Central memory CD8-positive, alpha-beta T cell (primary cell): ENCODE data around the gene LPP.

Experiments
- ATAC-seq: fragments of 150-1000 bp; cut with Tn5 transposase; replicated peaks from 2 replicates; pipeline ENCODE4 v1.10.0; 2022; ENCODE audit warnings: mild to moderate bottlenecking, moderate FRiP score, moderate number of reproducible peaks; ENCODE audit not compliant: poor library complexity, severe bottlenecking; ENCODE audit errors: extremely low read depth
- DNase-seq, 2 donors: peaks; one replicate each; pipeline ENCODE4 v3.0.0; 2021; ENCODE audit warnings: low spot score in 2 of 2
- H3K27ac Mint-ChIP-seq: one replicate; pipeline ENCODE4 v1.8.0; 2022; ENCODE audit warnings: low read depth, mild to moderate bottlenecking, moderate library complexity, mixed read lengths
- H3K27me3 Mint-ChIP-seq: one replicate; pipeline ENCODE4 v1.8.0; 2022; ENCODE audit warnings: mixed read lengths
- H3K36me3 Mint-ChIP-seq: one replicate; pipeline ENCODE4 v1.8.0; 2022; ENCODE audit warnings: mild to moderate bottlenecking, moderate library complexity, mixed read lengths; ENCODE audit not compliant: insufficient read depth
- H3K4me1 Mint-ChIP-seq: one replicate; pipeline ENCODE4 v1.8.0; 2022; ENCODE audit warnings: mixed read lengths
- H3K4me3 Mint-ChIP-seq: one replicate; pipeline ENCODE4 v1.8.0; 2022; ENCODE audit warnings: mild to moderate bottlenecking, moderate library complexity, mixed read lengths
- H3K9me3 Mint-ChIP-seq: one replicate; pipeline ENCODE4 v1.8.0; 2022; ENCODE audit warnings: mixed read lengths

Gene LPP

GRCh38 chr3:188154014-188154808, at the start of gene LPP:
TSS of gene LPP (plus strand) at chr3:188154157. CDS start at chr3:188406121, 251,964 bp downstream.
- DNase-seq, result peak; percentile 77 to 82
- H3K27ac Mint-ChIP-seq, result peak within 1 kb of the TSS; percentile 95
- H3K4me3 Mint-ChIP-seq, result peak within 1 kb of the TSS; percentile 87
- no peaks in the 10 kb centered on the region for H3K9me3 Mint-ChIP-seq
- peaks cover 3% of the 10 kb centered on the region for H3K36me3 Mint-ChIP-seq
- no peaks in the 10 kb centered on the region for H3K27me3 Mint-ChIP-seq
- peaks cover 53% of the 10 kb centered on the region for H3K4me1 Mint-ChIP-seq
- peak; percentile 91 for ATAC-seq

- DNase-seq, result no peak
- peaks cover 6% of the 10 kb centered on the region for H3K4me1 Mint-ChIP-seq
Observed at GRCh38 chr3:188106006-188106405, 48.0 kb upstream of the LPP start.

GRCh38 chr3:188106454-188106853, 47.5 kb upstream of the LPP start:
- H3K27me3 Mint-ChIP-seq, result no peaks in the 10 kb centered on the region
- H3K9me3 Mint-ChIP-seq, result no peaks in the 10 kb centered on the region
- peaks cover 6% of the 10 kb centered on the region for H3K4me1 Mint-ChIP-seq
- no peak overlapping the region for H3K4me3 Mint-ChIP-seq
- H3K36me3 Mint-ChIP-seq, result no peaks in the 10 kb centered on the region
- H3K27ac Mint-ChIP-seq, result no peak overlapping the region
- ATAC-seq, result no peak
- DNase-seq, result no peak

More at GRCh38 chr3:188106006-188106405, 48.0 kb upstream of the LPP start:
- ATAC-seq, result no peak
- H3K27ac Mint-ChIP-seq, result no peak overlapping the region
- no peak overlapping the region for H3K4me3 Mint-ChIP-seq
- H3K9me3 Mint-ChIP-seq, result no peaks in the 10 kb centered on the region
- no peaks in the 10 kb centered on the region for H3K27me3 Mint-ChIP-seq
- H3K36me3 Mint-ChIP-seq, result no peaks in the 10 kb centered on the region

- ATAC-seq (no peak), DNase-seq (no peak)
- Mint-ChIP-seq H3K27ac (no peak overlapping the region), H3K4me3 (no peak overlapping the region), H3K9me3 (no peaks in the 10 kb centered on the region), H3K27me3 (no peaks in the 10 kb centered on the region), H3K36me3 (no peaks in the 10 kb centered on the region), H3K4me1 (peaks cover 6% of the 10 kb centered on the region)
Observed at GRCh38 chr3:188106887-188107830, 46.8 kb upstream of the LPP start.

- no peaks in the 10 kb centered on the region for H3K27me3 Mint-ChIP-seq
- no peak overlapping the region for H3K27ac Mint-ChIP-seq
- H3K4me1 Mint-ChIP-seq, result peaks cover 6% of the 10 kb centered on the region
- no peak overlapping the region for H3K4me3 Mint-ChIP-seq
- no peaks in the 10 kb centered on the region for H3K36me3 Mint-ChIP-seq
- DNase-seq (no peak), ATAC-seq (no peak)
- no peaks in the 10 kb centered on the region for H3K9me3 Mint-ChIP-seq
Observed at GRCh38 chr3:188108703-188109412, 45.1 kb upstream of the LPP start.

GRCh38 chr3:188111002-188111584, 42.9 kb upstream of the LPP start:
- DNase-seq (no peak), ATAC-seq (no peak)
- Mint-ChIP-seq H3K36me3 (no peaks in the 10 kb centered on the region), H3K9me3 (no peaks in the 10 kb centered on the region), H3K4me1 (peaks cover 6% of the 10 kb centered on the region), H3K4me3 (no peak overlapping the region), H3K27me3 (no peaks in the 10 kb centered on the region), H3K27ac (no peak overlapping the region)

- H3K4me1 Mint-ChIP-seq, result peaks cover 6% of the 10 kb centered on the region
- H3K27me3 Mint-ChIP-seq, result peaks cover 5% of the 10 kb centered on the region
- H3K4me3 Mint-ChIP-seq, result no peak overlapping the region
- DNase-seq, result no peak
- H3K27ac Mint-ChIP-seq, result no peak overlapping the region
- no peaks in the 10 kb centered on the region for H3K9me3 Mint-ChIP-seq
- no peak for ATAC-seq
- H3K36me3 Mint-ChIP-seq, result no peaks in the 10 kb centered on the region
Observed at GRCh38 chr3:188113756-188114155, 40.2 kb upstream of the LPP start.

- H3K4me1 Mint-ChIP-seq, result no peaks in the 10 kb centered on the region
- H3K9me3 Mint-ChIP-seq, result no peaks in the 10 kb centered on the region
- no peak overlapping the region for H3K4me3 Mint-ChIP-seq
- H3K36me3 Mint-ChIP-seq, result peaks cover 2% of the 10 kb centered on the region
- no peak for DNase-seq
- H3K27me3 Mint-ChIP-seq, result peaks cover 14% of the 10 kb centered on the region
- ATAC-seq, result no peak
- no peak overlapping the region for H3K27ac Mint-ChIP-seq
Observed at GRCh38 chr3:188119846-188120245, 34.1 kb upstream of the LPP start.

- Mint-ChIP-seq H3K9me3 (no peaks in the 10 kb centered on the region), H3K4me3 (no peak overlapping the region)
Observed at GRCh38 chr3:188122571-188123169, 31.3 kb upstream of the LPP start.

GRCh38 chr3:188123170-188123905, 30.6 kb upstream of the LPP start:
- H3K27ac Mint-ChIP-seq, result no peak overlapping the region
- no peaks in the 10 kb centered on the region for H3K9me3 Mint-ChIP-seq
- no peak for ATAC-seq

More at GRCh38 chr3:188122571-188123169, 31.3 kb upstream of the LPP start:
- ATAC-seq, result no peak
- no peaks in the 10 kb centered on the region for H3K4me1 Mint-ChIP-seq
- peaks cover 14% of the 10 kb centered on the region for H3K27me3 Mint-ChIP-seq
- no peak overlapping the region for H3K27ac Mint-ChIP-seq
- H3K36me3 Mint-ChIP-seq, result peaks cover 2% of the 10 kb centered on the region
- DNase-seq, result no peak

GRCh38 chr3:188124184-188124583, 29.8 kb upstream of the LPP start:
- H3K36me3 Mint-ChIP-seq, result peaks cover 2% of the 10 kb centered on the region
- peaks cover 5% of the 10 kb centered on the region for H3K27me3 Mint-ChIP-seq
- H3K9me3 Mint-ChIP-seq, result no peaks in the 10 kb centered on the region
- no peak for DNase-seq
- no peak overlapping the region for H3K4me3 Mint-ChIP-seq
- no peak for ATAC-seq
- H3K27ac Mint-ChIP-seq, result no peak overlapping the region
- no peaks in the 10 kb centered on the region for H3K4me1 Mint-ChIP-seq

More at GRCh38 chr3:188123170-188123905, 30.6 kb upstream of the LPP start:
- Mint-ChIP-seq H3K4me1 (no peaks in the 10 kb centered on the region), H3K4me3 (no peak overlapping the region), H3K27me3 (peaks cover 13% of the 10 kb centered on the region), H3K36me3 (peaks cover 2% of the 10 kb centered on the region)
- no peak for DNase-seq
